SK-N-SH (cell line): Measurements from ENCODE around the gene SEC23A. TPM values are rescaled to one million over a fixed set of nuclear protein-coding genes. Genes with fewer than 3 reads are reported as not detected.

Experiments used
- CTCF ChIA-PET: fragments of 300-600, 350-600 bp; formaldehyde crosslinking; extraction: SDS; loops from one replicate; lab custom pipeline; 2021; lab: Yijun Ruan, JAX
- POLR2A ChIA-PET: fragments of 350-600 bp; sonication (Branson Sonifier 250); formaldehyde crosslinking; extraction: SDS; loops from one replicate; lab custom pipeline; 2020; ENCODE audit warnings: antibody characterized with exemption, inconsistent platforms; lab: Yijun Ruan, JAX
- DNase-seq: peaks from one replicate; pipeline ENCODE4 v3.0.0; 2012
- H2AFZ ChIP-seq: fragments of 200-600 bp; sonication (generic); 2 replicates; pipeline ENCODE4 v1.8.1; 2016; ENCODE audit warnings: antibody characterized with exemption, mild to moderate bottlenecking, low read depth
- H3F3A ChIP-seq: fragments of 200-600 bp; sonication (generic); replicated peaks from 2 replicates; pipeline ENCODE3; 2016; ENCODE audit warnings: antibody characterized with exemption, mild to moderate bottlenecking; ENCODE audit not compliant: insufficient read depth
- H3K27ac ChIP-seq, 2 experiments: fragments of 200-500 bp in 1 of 2; fragments of 200-600 bp in 1 of 2; sonication (Bioruptor generic) in 1 of 2; sonication (generic), shearing (Covaris generic) in 1 of 2; 2 replicates each; pipeline versions ENCODE4 v1.5.1 to v1.6.1; 2014 to 2016; ENCODE audit warnings: low read depth in 2 of 2, inconsistent platforms in 1 of 2, low read length in 1 of 2, mild to moderate bottlenecking in 1 of 2, mixed read lengths in 1 of 2
- H3K27me3 ChIP-seq: fragments of 200-600 bp; sonication (generic), shearing (Covaris generic); 2 replicates; pipeline ENCODE4 v1.6.1; 2016; ENCODE audit warnings: mixed run types; ENCODE audit not compliant: insufficient read depth
- H3K36me3 ChIP-seq, 2 experiments: fragments of 200-500 bp in 1 of 2; fragments of 200-600 bp in 1 of 2; sonication (Bioruptor generic) in 1 of 2; sonication (generic) in 1 of 2; replicated peaks in 1 of 2; 2 replicates each; pipeline versions ENCODE3 to v1.5.1; 2014 to 2016; ENCODE audit warnings: low read length in 1 of 2, mild to moderate bottlenecking in 1 of 2; ENCODE audit not compliant: insufficient read depth in 2 of 2, control insufficient read depth in 1 of 2
- H3K4me1 ChIP-seq, 2 experiments: fragments of 200-500 bp in 1 of 2; fragments of 200-600 bp in 1 of 2; sonication (Bioruptor generic) in 1 of 2; sonication (generic), shearing (Covaris generic) in 1 of 2; 2 replicates each; pipeline versions ENCODE4 v1.5.1 to v1.6.1; 2014 to 2016; ENCODE audit warnings: low read depth in 1 of 2, low read length in 1 of 2, mixed run types in 1 of 2; ENCODE audit not compliant: insufficient read depth in 2 of 2, control insufficient read depth in 1 of 2
- H3K4me2 ChIP-seq: fragments of 200-600 bp; sonication (generic), shearing (Covaris generic); 2 replicates; pipeline ENCODE4 v1.6.1; 2017; ENCODE audit warnings: mixed run types
- H3K4me3 ChIP-seq, 2 experiments: fragments of 200-500 bp in 1 of 2; fragments of 200-600 bp in 1 of 2; sonication (Bioruptor generic) in 1 of 2; sonication (generic), shearing (Covaris generic) in 1 of 2; 2 replicates each; pipeline versions ENCODE4 v1.5.1 to v1.8.1; 2014 to 2016; ENCODE audit warnings: low read depth in 2 of 2, inconsistent platforms in 1 of 2, low read length in 1 of 2, mild to moderate bottlenecking in 1 of 2, mixed read lengths in 1 of 2, moderate library complexity in 1 of 2
- H3K79me2 ChIP-seq: fragments of 200-600 bp; sonication (generic); 2 replicates; pipeline ENCODE4 v1.8.1; 2017; ENCODE audit warnings: mild to moderate bottlenecking; ENCODE audit not compliant: insufficient read depth
- H3K9ac ChIP-seq: fragments of 200-600 bp; sonication (generic); 2 replicates; pipeline ENCODE4 v1.6.1; 2017; ENCODE audit warnings: mixed run types
- H3K9me2 ChIP-seq: fragments of 200-600 bp; sonication (generic); 2 replicates; pipeline ENCODE4 v1.6.1; 2017; ENCODE audit warnings: mixed run types
- H3K9me3 ChIP-seq: fragments of 200-600 bp; sonication (generic); 2 replicates; pipeline ENCODE4 v1.6.1; 2017; ENCODE audit warnings: mixed run types, mild to moderate bottlenecking, moderate library complexity
- H4K20me1 ChIP-seq: fragments of 200-600 bp; sonication (generic); 2 replicates; pipeline ENCODE4 v1.6.1; 2017; ENCODE audit warnings: mild to moderate bottlenecking, mixed run types; ENCODE audit not compliant: insufficient read depth
- CHD2 ChIP-seq: fragments of 150-350 bp; IDR thresholded peaks from 2 replicates; pipeline ENCODE4 v1.6.1; 2018; ENCODE audit warnings: low read length; ENCODE audit not compliant: partially characterized antibody
- EP300 ChIP-seq, 2 experiments: IDR thresholded peaks; 2 replicates each; pipeline versions ENCODE4 v1.4.0 to v1.6.1; 2012; ENCODE audit warnings: borderline replicate concordance in 1 of 2, low read depth in 1 of 2, low read length in 1 of 2
- EZH2phosphoT487 ChIP-seq: fragments of 200-600 bp; sonication (generic); IDR thresholded peaks from 2 replicates; pipeline ENCODE4 v1.6.1; 2017; ENCODE audit warnings: low read depth, mixed run types, mild to moderate bottlenecking, antibody characterized with exemption, moderate library complexity, borderline replicate concordance
- GABPA ChIP-seq: IDR thresholded peaks from 2 replicates; pipeline ENCODE4 v1.4.0; 2012; ENCODE audit warnings: low read depth, mild to moderate bottlenecking
- GATA2 ChIP-seq: sonication (generic); formaldehyde crosslinking; IDR thresholded peaks from 2 replicates; pipeline ENCODE4 v1.5.0; 2020; ENCODE audit warnings: mild to moderate bottlenecking, missing genetic modification reagents
- JUND ChIP-seq: IDR thresholded peaks from 2 replicates; pipeline ENCODE4 v1.4.0; 2012
- MEF2A ChIP-seq: IDR thresholded peaks from 2 replicates; pipeline ENCODE4 v1.4.0; 2012; ENCODE audit warnings: low read depth, borderline replicate concordance
- NFIC ChIP-seq: IDR thresholded peaks from 2 replicates; pipeline ENCODE4 v1.4.0; 2012; ENCODE audit warnings: borderline replicate concordance
- NRF1 ChIP-seq: IDR thresholded peaks from 2 replicates; pipeline ENCODE4 v1.6.1; 2012; ENCODE audit warnings: low read depth, mild to moderate bottlenecking, low read length
- POLR2AphosphoS5 ChIP-seq: IDR thresholded peaks from 2 replicates; pipeline ENCODE4 v1.6.1; 2012; ENCODE audit warnings: low read depth, low read length
- RAD21 ChIP-seq: IDR thresholded peaks from 2 replicates; pipeline ENCODE4 v1.6.1; 2012; ENCODE audit warnings: mild to moderate bottlenecking, low read length
- REST ChIP-seq: IDR thresholded peaks from 2 replicates; pipeline ENCODE4 v1.6.1; 2012; ENCODE audit warnings: mild to moderate bottlenecking, low read depth, low read length, moderate library complexity
- RXRA ChIP-seq: IDR thresholded peaks from 2 replicates; pipeline ENCODE4 v1.4.0; 2012; ENCODE audit warnings: low read depth, mild to moderate bottlenecking, borderline replicate concordance
- SMC3 ChIP-seq: IDR thresholded peaks from 2 replicates; pipeline ENCODE4 v1.6.1; 2012; ENCODE audit warnings: low read depth, low read length, improper control_type of control experiment
- TAF1 ChIP-seq: IDR thresholded peaks from 2 replicates; pipeline ENCODE4 v1.6.1; 2012; ENCODE audit warnings: low read depth, mild to moderate bottlenecking, low read length, moderate library complexity, borderline replicate concordance
- TCF12 ChIP-seq: IDR thresholded peaks from 2 replicates; pipeline ENCODE4 v1.4.0; 2012
- WGBS: methylation state at CpG from one replicate; pipeline ENCODE4 v1.1.6; 2017; ENCODE audit warnings: low lambda C conversion rate; 5-methylcytosine and 5-hydroxymethylcytosine counted together
- polyA plus RNA-seq, 3 experiments: library from polyadenylated mRNA; depleted of rRNA; stranded (reverse); fragments of >200 nt; gene quantifications; 2 replicates each; pipeline ENCODE4 v1.2.3, GENCODE V29; 2012
- TF ChIP-seq, protein P1 (sequence below): fragments of 150-350 bp; IDR thresholded peaks from 2 replicates; pipeline ENCODE4 v1.6.1; 2016; ENCODE audit warnings: mild to moderate bottlenecking, low read depth, low read length
- TF ChIP-seq, protein P2 (sequence below): fragments of 200-600 bp; sonication (generic); IDR thresholded peaks from 2 replicates; pipeline ENCODE4 v1.6.1; 2017; ENCODE audit warnings: antibody characterized with exemption, mild to moderate bottlenecking, moderate library complexity

The SEC23A gene
- polyA plus RNA-seq, 1 of the 3 experiments (the other 2 are of a cell fraction), result 30.0 TPM

DNA sequence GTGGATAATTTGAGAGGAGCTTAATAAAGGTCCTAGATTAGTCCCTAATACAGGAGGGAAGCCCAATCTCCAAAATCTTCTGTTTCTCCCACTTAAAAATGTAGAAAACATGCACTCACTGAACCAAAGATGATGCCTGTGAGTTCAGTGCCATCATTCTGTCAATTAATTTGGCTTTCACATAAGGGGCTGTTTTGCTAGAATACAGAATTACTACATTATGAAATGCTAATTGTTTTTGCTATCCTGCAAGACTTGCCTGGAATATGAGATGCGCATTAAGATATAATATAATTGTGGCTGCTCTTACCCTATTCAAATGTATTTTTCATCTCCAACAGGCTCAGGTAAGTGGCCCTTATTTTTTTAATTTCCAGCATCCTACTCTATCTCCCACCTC is 111.7 kb downstream of the SEC23A start:
- Histone ChIP-seq H3K27me3 (no peaks in the 10 kb centered on the region), H3K9ac (no peak overlapping the region), H4K20me1 (no peaks in the 10 kb centered on the region), H3K9me2 (no peaks in the 10 kb centered on the region), H3K27ac (no peak overlapping the region), H3K9me3 (no peaks in the 10 kb centered on the region), H3K79me2 (no peaks in the 10 kb centered on the region), H3F3A (no peaks in the 10 kb centered on the region), H3K4me2 (no peak overlapping the region), H3K4me1 (no peaks in the 10 kb centered on the region; a peak in 1 of 4 replicates), H3K36me3 (no peaks in the 10 kb centered on the region), H2AFZ (no peak overlapping the region), H3K4me3 (no peak overlapping the region)
- 100% methylated on average over 1 of the region's 1 CpG for WGBS
- no peak for TF ChIP-seq TCF12
- TF ChIP-seq TAF1, result no peak
- no peak for TF ChIP-seq SMC3
- TF ChIP-seq GATA2 (CRISPR knock-in tag), result no peak
- TF ChIP-seq REST, result no peak
- TF ChIP-seq MEF2A, result no peak
- TF ChIP-seq EZH2phosphoT487, result no peak
- no peak for TF ChIP-seq RXRA
- TF ChIP-seq GABPA, result no peak
- TF ChIP-seq NFIC, result no peak
- TF ChIP-seq, protein P1, sequence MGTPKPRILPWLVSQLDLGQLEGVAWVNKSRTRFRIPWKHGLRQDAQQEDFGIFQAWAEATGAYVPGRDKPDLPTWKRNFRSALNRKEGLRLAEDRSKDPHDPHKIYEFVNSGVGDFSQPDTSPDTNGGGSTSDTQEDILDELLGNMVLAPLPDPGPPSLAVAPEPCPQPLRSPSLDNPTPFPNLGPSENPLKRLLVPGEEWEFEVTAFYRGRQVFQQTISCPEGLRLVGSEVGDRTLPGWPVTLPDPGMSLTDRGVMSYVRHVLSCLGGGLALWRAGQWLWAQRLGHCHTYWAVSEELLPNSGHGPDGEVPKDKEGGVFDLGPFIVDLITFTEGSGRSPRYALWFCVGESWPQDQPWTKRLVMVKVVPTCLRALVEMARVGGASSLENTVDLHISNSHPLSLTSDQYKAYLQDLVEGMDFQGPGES, result no peak
- POLR2A ChIA-PET, result no interaction called here
- no peak for DNase-seq
- CTCF ChIA-PET, result interaction anchor here (2.5 kb wide), 1 partner anchor 25 kb away, joined by 14 read pairs; no protein-coding TSS in a partner anchor

DNA sequence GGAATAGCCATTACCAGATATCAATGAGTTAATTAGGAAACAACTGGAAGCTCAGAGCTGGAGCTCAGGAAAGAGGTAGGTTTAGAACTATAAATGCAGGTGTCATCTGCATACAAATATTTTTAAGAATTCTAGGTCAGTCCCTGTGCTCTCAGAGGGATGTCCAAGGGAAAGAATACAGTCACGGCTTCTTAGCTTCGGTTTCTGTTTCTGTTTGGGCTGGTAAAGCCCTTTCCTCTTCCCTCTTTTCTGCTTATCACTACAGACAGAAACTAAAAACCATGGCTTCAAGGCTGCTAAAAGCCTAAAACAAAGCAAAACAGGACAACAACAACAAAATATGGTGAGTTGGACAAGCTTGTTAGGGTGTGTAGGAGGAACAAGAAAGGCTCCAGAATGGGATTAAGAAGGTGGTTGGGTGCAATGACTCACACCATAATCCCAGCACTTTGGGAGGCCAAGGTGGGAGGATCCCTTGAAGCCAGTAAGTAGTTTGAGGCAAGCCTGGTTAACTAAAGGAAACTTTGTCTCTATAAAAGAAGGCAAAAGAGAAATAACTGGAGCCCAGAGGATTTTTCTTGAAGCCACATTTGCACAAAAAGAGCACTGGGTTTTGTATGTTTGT is 113.0 kb downstream of the SEC23A start:
- Histone ChIP-seq H3K4me3 (no peak overlapping the region), H3K79me2 (no peaks in the 10 kb centered on the region), H3K9me2 (no peaks in the 10 kb centered on the region), H4K20me1 (no peaks in the 10 kb centered on the region), H3K9ac (no peak overlapping the region), H3K4me2 (no peak overlapping the region), H3K36me3 (no peaks in the 10 kb centered on the region), H3K4me1 (no peaks in the 10 kb centered on the region), H3K27ac (no peak overlapping the region), H3K9me3 (no peaks in the 10 kb centered on the region), H3F3A (no peaks in the 10 kb centered on the region), H2AFZ (no peak overlapping the region), H3K27me3 (no peaks in the 10 kb centered on the region)
- 61% methylated on average over 2 of the region's 2 CpGs for WGBS
- no peak for DNase-seq
- POLR2A ChIA-PET, result no interaction called here
- CTCF ChIA-PET, result interaction anchor here (2.5 kb wide), 1 partner anchor 26 kb away, joined by 14 read pairs; no protein-coding TSS in a partner anchor
- TF ChIP-seq GABPA (no peak), NFIC (no peak), EP300 (IDR thresholded peaks at IDR 0.05; ENCODE audit: borderline replicate concordance in 1 of 2, low read depth in 1 of 2, low read length in 1 of 2) (no peak), NRF1 (no peak), JUND (no peak), CHD2 (no peak), RAD21 (no peak), SMC3 (no peak), POLR2AphosphoS5 (no peak)
- TF ChIP-seq, protein P1, result no peak
- TF ChIP-seq, protein P2, sequence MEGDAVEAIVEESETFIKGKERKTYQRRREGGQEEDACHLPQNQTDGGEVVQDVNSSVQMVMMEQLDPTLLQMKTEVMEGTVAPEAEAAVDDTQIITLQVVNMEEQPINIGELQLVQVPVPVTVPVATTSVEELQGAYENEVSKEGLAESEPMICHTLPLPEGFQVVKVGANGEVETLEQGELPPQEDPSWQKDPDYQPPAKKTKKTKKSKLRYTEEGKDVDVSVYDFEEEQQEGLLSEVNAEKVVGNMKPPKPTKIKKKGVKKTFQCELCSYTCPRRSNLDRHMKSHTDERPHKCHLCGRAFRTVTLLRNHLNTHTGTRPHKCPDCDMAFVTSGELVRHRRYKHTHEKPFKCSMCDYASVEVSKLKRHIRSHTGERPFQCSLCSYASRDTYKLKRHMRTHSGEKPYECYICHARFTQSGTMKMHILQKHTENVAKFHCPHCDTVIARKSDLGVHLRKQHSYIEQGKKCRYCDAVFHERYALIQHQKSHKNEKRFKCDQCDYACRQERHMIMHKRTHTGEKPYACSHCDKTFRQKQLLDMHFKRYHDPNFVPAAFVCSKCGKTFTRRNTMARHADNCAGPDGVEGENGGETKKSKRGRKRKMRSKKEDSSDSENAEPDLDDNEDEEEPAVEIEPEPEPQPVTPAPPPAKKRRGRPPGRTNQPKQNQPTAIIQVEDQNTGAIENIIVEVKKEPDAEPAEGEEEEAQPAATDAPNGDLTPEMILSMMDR, result no peak
